ENCODE data around the gene ATP10D. TPM values are rescaled to one million over a fixed set of nuclear protein-coding genes. Genes with fewer than 3 reads are reported as not detected.

Gene ATP10D
- total RNA-seq, 2 experiments from 2014 or later: 2.8 to 3.0 TPM

DNA sequence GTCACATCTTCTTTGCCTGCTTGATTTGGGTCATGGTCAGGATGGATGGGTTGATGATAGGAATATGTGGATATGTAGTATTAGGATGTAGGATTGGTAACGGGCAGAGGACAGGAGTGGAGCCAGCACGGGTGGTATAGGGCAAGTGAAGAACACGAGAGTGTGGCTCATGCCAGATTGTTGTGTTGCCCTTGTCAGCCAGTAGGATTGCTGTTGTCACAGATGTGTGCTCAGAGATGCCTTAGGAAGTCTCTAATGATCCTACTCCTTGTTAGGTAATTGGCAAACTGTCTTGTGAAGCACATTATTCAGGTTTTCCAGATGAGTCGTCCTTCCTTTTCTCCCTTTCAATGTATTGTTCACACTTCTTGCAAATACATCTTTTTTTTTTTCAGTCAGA, 5.5 kb downstream of the ATP10D start:
- H3K4me3 Mint-ChIP-seq: no peak overlapping the region
- CTCF ChIA-PET: interaction anchor here (0.9 to 2.6 kb wide), 2 partner anchors 9 to 28 kb away, joined by 3 to 14 read pairs; partner anchors contain the start of gene COMMD8
- peaks cover 17% of the 10 kb centered on the region for H3K4me1 Mint-ChIP-seq (ENCODE audit: low read depth)

DNA sequence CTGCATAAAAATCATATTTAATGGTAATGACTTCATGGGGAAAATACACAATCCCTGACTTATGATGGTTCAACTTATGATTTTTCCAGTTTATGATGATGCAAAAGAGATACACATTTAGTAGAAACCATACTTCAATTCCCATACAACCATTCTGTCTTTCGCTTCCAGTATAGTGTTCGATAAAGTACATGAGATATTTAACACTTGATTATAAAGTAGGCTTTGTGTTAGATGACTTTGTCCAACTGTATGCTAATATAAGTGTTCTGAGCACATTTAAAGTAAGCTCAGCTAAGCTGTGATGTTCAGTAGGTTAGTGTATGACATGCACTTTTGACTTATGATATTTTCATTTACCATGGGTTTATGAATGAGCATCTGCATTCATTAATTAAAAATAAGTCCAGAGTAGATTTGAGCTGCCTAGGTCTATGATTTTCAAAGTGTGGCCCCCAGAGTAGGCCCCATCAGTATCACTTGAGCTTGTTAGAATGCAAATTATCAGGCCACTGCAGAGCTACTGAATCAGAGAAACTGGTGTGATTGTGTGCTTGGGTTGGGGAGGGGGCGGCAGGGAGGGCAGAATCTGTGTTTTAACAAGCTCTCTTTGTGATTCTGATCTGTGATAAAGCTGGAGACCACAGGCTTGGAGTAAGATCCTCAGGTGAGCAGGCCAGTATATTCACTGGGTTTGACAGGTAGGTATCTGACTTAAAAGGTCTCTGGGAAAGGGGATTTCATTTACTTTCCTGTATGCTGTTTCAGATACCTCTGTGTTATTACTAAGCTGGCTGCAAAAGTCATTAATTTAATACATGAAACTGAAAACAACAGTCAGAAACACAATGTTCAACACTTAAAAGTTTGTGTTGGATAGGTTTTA, 8.4 kb downstream of the ATP10D start:
- Mint-ChIP-seq H3K36me3 (no peaks in the 10 kb centered on the region), H3K27me3 (no peaks in the 10 kb centered on the region), H3K9me3 (no peaks in the 10 kb centered on the region), H3K27ac (no peak overlapping the region), H3K4me1 (ENCODE audit: low read depth) (peaks cover 11% of the 10 kb centered on the region), H3K4me3 (no peak overlapping the region)
- no peak for DNase-seq
- intact Hi-C loops (cut with micrococcal nuclease): loop anchor here (10.0 kb wide), 1 partner anchor 179 kb away; no protein-coding TSS in a partner anchor
- ChIA-PET POLR2A (no interaction called here), CTCF (interaction anchor here (1.5 kb wide), 1 partner anchor 9 kb away, joined by 4 read pairs; no protein-coding TSS in a partner anchor)

More for the DNA sequence above, 5.5 kb downstream of the ATP10D start:
- POLR2A ChIA-PET: no interaction called here
- Mint-ChIP-seq H3K9me3 (no peaks in the 10 kb centered on the region), H3K27me3 (no peaks in the 10 kb centered on the region), H3K36me3 (no peaks in the 10 kb centered on the region), H3K27ac (no peak overlapping the region)
- no peak for DNase-seq
- intact Hi-C loops (cut with micrococcal nuclease): loop anchor here (2.0 to 10.0 kb wide), 2 partner anchors 72 to 176 kb away; no protein-coding TSS in a partner anchor

DNA sequence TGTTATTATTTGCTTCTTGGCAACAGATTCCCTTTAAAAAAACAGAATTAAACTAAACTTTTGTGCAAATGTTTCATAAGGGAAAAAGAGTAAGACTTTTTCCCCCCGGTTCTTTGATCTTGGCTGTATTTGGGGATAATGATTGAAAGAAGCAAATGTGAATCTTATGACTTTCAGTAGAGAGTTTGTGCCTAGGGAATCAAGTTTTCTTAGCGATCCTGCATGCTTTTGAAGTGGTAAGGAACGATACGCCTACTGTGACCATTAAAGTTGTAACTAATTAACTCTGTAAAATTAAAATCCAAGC, 9.0 kb downstream of the ATP10D start:
- H3K4me3 Mint-ChIP-seq: no peak overlapping the region
- H3K9me3 Mint-ChIP-seq: no peaks in the 10 kb centered on the region
- no peaks in the 10 kb centered on the region for H3K27me3 Mint-ChIP-seq
- ChIA-PET CTCF (no interaction called here), POLR2A (no interaction called here)
- H3K4me1 Mint-ChIP-seq (ENCODE audit: low read depth): peaks cover 11% of the 10 kb centered on the region
- no peak for DNase-seq
- H3K27ac Mint-ChIP-seq: no peak overlapping the region
- H3K36me3 Mint-ChIP-seq: no peaks in the 10 kb centered on the region
- intact Hi-C loops (cut with micrococcal nuclease): loop anchor here (10.0 kb wide), 1 partner anchor 179 kb away; no protein-coding TSS in a partner anchor

GRCh38 chr4:47498899-47499298, 13.8 kb downstream of the ATP10D start:
- ChIA-PET CTCF (no interaction called here), POLR2A (no interaction called here)
- no peak for DNase-seq
- no peaks in the 10 kb centered on the region for H3K9me3 Mint-ChIP-seq
- H3K27ac Mint-ChIP-seq: no peak overlapping the region
- no peaks in the 10 kb centered on the region for H3K27me3 Mint-ChIP-seq
- no peak overlapping the region for H3K4me3 Mint-ChIP-seq
- no peaks in the 10 kb centered on the region for H3K36me3 Mint-ChIP-seq
- H3K4me1 Mint-ChIP-seq (ENCODE audit: low read depth): no peaks in the 10 kb centered on the region
- intact Hi-C loops (cut with micrococcal nuclease): loop anchor here (10.0 kb wide), 1 partner anchor 184 kb away; no protein-coding TSS in a partner anchor

- POLR2A ChIA-PET: no interaction called here
- H3K36me3 Mint-ChIP-seq: no peaks in the 10 kb centered on the region
- no peak overlapping the region for H3K27ac Mint-ChIP-seq
- H3K4me3 Mint-ChIP-seq: no peak overlapping the region
- H3K27me3 Mint-ChIP-seq: no peaks in the 10 kb centered on the region
- no peaks in the 10 kb centered on the region for H3K4me1 Mint-ChIP-seq (ENCODE audit: low read depth)
- no peaks in the 10 kb centered on the region for H3K9me3 Mint-ChIP-seq
- no peak for DNase-seq
- CTCF ChIA-PET: interaction anchor here (0.6 kb wide), 1 partner anchor 9 kb away, joined by 3 read pairs; no protein-coding TSS in a partner anchor
- intact Hi-C loops (cut with micrococcal nuclease): loop anchor here (10.0 kb wide), 1 partner anchor 185 kb away; no protein-coding TSS in a partner anchor
Observed at GRCh38 chr4:47499700-47500099, 14.6 kb downstream of the ATP10D start.

DNA sequence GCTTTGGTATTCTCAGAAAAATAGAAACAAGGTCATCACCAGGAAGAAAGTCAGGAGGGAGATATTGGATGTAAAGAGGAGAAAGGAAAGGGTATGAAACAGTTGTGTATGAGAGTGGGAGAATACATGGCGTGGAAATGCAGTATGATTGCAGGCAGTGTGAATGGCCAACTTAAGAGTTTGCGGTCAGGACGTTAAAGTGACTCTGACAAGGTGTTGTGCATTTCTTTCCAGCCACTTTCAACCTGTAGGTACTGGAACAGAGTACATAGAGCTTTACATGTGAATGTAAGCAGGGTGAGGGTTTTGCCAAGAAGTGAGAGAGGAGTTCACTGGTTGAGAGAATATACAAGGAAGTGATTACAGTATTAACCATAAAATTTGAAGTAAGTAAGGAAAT, 15.7 kb downstream of the ATP10D start:
- Mint-ChIP-seq H3K4me1 (ENCODE audit: low read depth) (no peaks in the 10 kb centered on the region), H3K4me3 (no peak overlapping the region), H3K27ac (no peak overlapping the region), H3K27me3 (no peaks in the 10 kb centered on the region), H3K9me3 (no peaks in the 10 kb centered on the region), H3K36me3 (no peaks in the 10 kb centered on the region)
- ChIA-PET CTCF (interaction anchor here (0.9 kb wide), 1 partner anchor 29 kb away, joined by 3 read pairs; no protein-coding TSS in a partner anchor), POLR2A (no interaction called here)
- DNase-seq: no peak
- intact Hi-C loops (cut with micrococcal nuclease): no loop called here

GRCh38 chr4:47505147-47505546, 20.1 kb downstream of the ATP10D start:
- intact Hi-C loops (cut with micrococcal nuclease): no loop called here
- Mint-ChIP-seq H3K4me3 (no peak overlapping the region), H3K27me3 (no peaks in the 10 kb centered on the region), H3K9me3 (no peaks in the 10 kb centered on the region), H3K36me3 (no peaks in the 10 kb centered on the region), H3K4me1 (ENCODE audit: low read depth) (no peaks in the 10 kb centered on the region), H3K27ac (no peak overlapping the region)
- no peak for DNase-seq
- POLR2A ChIA-PET: no interaction called here
- CTCF ChIA-PET: no interaction called here

- no peak overlapping the region for H3K4me3 Mint-ChIP-seq
- H3K9me3 Mint-ChIP-seq: no peaks in the 10 kb centered on the region
- H3K27ac Mint-ChIP-seq: no peak overlapping the region
- DNase-seq: no peak
- POLR2A ChIA-PET: no interaction called here
- intact Hi-C loops (cut with micrococcal nuclease): no loop called here
- peaks cover 4% of the 10 kb centered on the region for H3K4me1 Mint-ChIP-seq (ENCODE audit: low read depth)
- CTCF ChIA-PET: no interaction called here
- H3K27me3 Mint-ChIP-seq: no peaks in the 10 kb centered on the region
- no peaks in the 10 kb centered on the region for H3K36me3 Mint-ChIP-seq
Observed at GRCh38 chr4:47505666-47506065, 20.6 kb downstream of the ATP10D start.

DNA sequence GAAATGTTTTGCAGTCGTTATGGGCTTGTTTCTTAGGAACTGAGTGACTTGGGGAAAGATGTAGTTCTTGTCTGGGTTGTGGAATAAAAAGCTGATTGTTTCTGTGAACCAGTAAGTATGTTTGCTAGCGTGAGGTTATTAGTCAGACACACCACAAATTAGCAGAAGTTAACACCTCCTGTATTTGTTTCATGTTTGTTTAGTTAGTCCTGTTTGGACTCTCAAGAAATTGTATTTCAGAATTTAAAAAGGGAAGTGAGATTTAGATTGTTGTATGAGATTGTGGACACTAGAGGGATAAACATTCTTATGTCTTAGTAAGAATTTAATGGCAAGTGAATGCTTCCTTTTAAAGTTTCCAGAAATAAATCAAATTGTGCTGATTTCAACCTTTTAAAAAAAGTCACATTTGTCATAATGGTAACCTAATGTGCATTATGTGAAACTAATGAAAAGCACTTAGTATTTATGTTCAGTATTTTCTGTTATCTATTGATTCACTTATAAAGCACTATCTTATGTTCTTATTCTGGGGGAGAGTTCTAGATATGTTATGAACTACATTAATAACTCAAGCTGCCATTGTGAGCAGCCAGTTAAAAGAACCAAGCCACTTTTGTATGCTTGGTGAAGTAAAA, 25.6 kb downstream of the ATP10D start:
- DNase-seq: no peak
- H3K4me3 Mint-ChIP-seq: no peak overlapping the region
- no peaks in the 10 kb centered on the region for H3K9me3 Mint-ChIP-seq
- H3K36me3 Mint-ChIP-seq: no peaks in the 10 kb centered on the region
- ChIA-PET CTCF (no interaction called here), POLR2A (no interaction called here)
- H3K4me1 Mint-ChIP-seq (ENCODE audit: low read depth): peaks cover 4% of the 10 kb centered on the region
- intact Hi-C loops (cut with micrococcal nuclease): no loop called here
- H3K27me3 Mint-ChIP-seq: no peaks in the 10 kb centered on the region
- no peak overlapping the region for H3K27ac Mint-ChIP-seq

DNA sequence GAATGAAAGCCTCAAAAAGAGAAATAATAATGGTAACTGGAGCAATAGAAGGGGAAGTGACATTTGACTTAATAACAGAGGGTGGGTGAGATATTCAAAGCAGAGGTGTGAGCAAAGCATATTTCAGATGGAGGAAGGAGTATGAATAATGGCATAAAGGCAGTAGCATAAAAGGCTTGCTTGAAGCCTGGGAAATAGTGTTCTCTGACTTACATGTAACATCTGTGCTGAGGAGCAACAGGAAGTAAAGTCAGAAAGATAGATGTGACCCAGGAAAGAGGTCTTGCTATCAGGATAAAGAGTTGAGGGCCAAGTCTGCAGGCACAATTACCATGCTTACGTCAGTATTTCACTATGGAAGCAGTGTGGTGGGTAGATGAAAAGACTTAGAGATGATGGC, 28.4 kb downstream of the ATP10D start:
- DNase-seq: no peak
- H3K9me3 Mint-ChIP-seq: no peaks in the 10 kb centered on the region
- peaks cover 4% of the 10 kb centered on the region for H3K4me1 Mint-ChIP-seq (ENCODE audit: low read depth)
- no peak overlapping the region for H3K4me3 Mint-ChIP-seq
- H3K36me3 Mint-ChIP-seq: no peaks in the 10 kb centered on the region
- H3K27ac Mint-ChIP-seq: no peak overlapping the region
- CTCF ChIA-PET: no interaction called here
- intact Hi-C loops (cut with micrococcal nuclease): no loop called here
- H3K27me3 Mint-ChIP-seq: no peaks in the 10 kb centered on the region
- POLR2A ChIA-PET: no interaction called here

- Mint-ChIP-seq H3K9me3 (no peaks in the 10 kb centered on the region), H3K4me3 (no peak overlapping the region), H3K4me1 (ENCODE audit: low read depth) (peaks cover 4% of the 10 kb centered on the region), H3K27me3 (no peaks in the 10 kb centered on the region), H3K36me3 (no peaks in the 10 kb centered on the region), H3K27ac (no peak overlapping the region)
- ChIA-PET CTCF (no interaction called here), POLR2A (no interaction called here)
- no peak for DNase-seq
- intact Hi-C loops (cut with micrococcal nuclease): no loop called here
Observed at GRCh38 chr4:47519239-47519883, 34.3 kb downstream of the ATP10D start.

DNA sequence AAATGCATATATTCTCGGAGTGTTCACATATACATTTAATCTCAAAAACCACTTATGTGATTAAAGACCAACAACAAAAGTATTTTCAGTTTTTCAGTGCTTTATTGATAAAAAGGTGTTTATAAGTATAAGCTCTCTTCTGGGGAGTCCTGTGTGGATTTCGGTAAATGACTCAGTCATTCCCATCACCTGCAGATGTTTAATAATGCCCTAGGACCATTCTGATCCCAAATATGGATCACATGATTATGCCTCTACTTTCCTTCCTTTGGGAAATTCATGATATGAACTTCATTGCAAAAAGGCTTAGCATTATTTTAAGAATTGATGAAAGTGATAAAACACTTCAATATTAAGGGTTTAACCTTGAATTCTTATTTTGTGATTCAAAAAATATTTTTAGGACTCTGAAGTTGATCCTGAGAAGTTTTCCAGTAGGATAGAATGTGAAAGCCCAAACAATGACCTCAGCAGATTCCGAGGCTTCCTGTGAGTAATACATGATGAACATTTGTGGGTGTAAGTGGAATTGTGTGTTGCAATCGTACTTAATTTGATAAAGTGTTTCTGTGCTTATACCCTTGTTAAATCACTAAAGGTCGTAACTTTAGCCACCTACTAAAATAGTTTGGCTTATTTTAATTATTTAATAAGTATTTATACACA, 40.2 kb downstream of the ATP10D start:
- Mint-ChIP-seq H3K4me1 (ENCODE audit: low read depth) (no peaks in the 10 kb centered on the region), H3K4me3 (no peak overlapping the region), H3K9me3 (peaks cover 12% of the 10 kb centered on the region), H3K27me3 (no peaks in the 10 kb centered on the region), H3K27ac (no peak overlapping the region), H3K36me3 (peaks cover 6% of the 10 kb centered on the region)
- ChIA-PET POLR2A (no interaction called here), CTCF (no interaction called here)
- intact Hi-C loops (cut with micrococcal nuclease): no loop called here
- no peak for DNase-seq
